Stimulated activated CD8-positive, alpha-beta memory T cell treated with anti-CD3 and anti-CD28 coated beads, Interleukin-15, amount 100 ng/mL, for 4 hours (primary cell): ENCODE data around the gene MYEOV.

Experiments
- DNase-seq, 2 donors: peaks; one replicate each; pipeline ENCODE4 v3.0.0-alpha.2; 2020; ENCODE audit warnings: low read depth in 2 of 2

Gene MYEOV

DNA sequence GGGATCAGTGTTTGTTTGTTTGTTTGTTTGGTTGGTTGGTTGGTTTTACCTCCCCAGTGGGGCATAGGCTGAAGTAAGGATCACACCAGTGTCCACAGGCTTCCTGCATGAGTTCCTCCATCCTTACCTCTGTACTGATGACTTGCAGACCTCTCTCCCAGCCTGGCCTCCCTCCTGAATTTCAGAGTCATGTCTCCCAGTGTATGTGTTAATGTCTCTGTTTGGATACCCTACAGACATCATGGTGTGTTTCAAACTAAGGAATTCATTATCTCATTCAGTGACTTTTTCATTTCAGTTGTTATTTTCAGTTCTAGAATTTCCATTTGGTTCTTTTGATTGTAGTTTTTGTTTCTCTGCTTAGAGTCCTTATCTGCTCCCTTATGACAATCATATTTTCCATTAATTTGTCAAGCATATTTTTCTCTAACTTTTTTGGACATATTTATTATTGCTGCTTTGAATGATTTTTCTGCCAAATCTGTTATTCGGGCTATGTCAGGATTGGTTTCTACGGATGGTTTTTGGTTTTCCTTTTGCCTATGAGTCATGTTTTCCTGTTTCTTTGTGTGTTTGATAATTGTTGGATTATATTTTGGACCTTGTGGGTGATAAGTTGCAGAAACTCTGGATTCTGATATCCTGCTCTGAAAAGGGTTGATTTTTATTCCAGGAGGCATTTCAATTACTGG is 23.6 kb downstream of the MYEOV start:
- no peak for DNase-seq

DNA sequence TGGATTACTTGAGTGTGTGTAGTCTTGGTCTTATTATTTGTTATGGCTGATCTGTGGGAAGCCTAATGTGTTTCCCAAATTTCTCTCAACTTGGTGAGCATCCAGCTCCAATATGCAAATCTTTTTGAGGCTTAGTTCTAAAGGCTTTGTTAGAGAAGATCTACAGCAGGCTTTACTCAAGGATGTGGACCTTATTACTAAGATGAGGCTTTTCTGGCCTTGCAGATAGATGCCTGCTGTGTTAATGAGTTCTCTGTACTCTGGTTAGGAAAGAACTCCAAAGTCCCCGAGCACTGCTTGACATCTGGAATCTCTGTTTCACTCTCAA is 24.1 kb downstream of the MYEOV start:
- DNase-seq, result no peak

DNA sequence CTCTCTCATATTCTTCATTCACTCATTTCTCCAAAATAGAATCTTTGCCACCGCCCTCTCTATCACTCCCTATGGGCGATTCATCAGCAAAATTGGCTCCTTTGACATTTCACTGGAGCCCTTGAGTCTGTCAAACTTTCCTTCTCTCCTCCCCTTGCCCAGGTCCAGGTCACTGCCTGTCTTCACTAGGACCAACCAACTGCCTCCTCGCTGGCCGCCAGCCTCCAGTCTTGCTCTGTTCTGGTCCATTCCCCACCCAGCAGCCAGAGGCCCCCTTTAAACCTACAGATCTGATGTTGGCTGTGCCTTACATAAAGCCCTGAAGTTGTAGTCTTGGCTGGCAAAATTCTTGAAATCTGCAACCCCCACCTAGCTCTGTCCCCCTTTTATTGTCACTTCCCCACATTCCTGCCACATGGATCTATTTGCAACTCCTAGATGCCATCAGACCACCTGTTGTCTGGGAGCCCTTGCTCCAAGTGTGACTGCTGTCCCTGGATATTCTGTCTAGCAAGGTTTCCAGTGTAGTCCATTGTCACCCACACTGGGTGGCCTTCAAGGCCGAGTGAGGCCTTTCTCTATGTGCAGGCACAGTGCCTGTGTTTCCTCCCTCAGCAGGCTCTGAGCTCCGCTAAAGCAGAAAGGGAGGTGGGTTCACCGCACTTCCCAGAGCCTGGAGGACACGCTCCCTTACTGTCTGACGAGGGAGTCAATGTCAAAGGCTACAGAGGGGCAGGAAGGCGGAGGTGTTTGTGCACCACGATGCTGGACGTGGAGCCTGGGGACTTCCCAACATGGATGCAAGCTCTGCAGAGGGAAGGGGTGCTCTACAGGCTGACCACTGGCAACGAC is 25.5 kb downstream of the MYEOV start:
- DNase-seq, result no peak

DNA sequence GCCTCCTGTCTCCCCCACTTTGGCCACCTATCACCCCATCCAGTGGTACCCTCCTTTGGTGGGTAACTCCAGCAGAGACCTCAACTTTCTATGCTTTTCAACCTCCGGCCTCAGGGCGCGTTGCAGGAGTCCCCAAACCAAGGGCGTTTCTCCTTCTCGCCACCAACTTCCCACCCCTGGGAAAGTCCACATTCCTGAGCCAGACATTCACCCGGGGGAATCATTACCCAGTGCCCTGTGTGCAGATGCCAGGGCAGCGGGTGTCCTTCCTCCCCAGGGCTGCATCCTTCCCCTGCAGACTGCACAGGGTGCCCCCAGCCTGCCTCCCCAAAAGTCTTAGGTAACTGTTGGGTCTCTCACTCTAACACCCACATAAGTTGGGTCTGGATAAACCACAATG is 26.4 kb downstream of the MYEOV start:
- DNase-seq, result no peak

DNA sequence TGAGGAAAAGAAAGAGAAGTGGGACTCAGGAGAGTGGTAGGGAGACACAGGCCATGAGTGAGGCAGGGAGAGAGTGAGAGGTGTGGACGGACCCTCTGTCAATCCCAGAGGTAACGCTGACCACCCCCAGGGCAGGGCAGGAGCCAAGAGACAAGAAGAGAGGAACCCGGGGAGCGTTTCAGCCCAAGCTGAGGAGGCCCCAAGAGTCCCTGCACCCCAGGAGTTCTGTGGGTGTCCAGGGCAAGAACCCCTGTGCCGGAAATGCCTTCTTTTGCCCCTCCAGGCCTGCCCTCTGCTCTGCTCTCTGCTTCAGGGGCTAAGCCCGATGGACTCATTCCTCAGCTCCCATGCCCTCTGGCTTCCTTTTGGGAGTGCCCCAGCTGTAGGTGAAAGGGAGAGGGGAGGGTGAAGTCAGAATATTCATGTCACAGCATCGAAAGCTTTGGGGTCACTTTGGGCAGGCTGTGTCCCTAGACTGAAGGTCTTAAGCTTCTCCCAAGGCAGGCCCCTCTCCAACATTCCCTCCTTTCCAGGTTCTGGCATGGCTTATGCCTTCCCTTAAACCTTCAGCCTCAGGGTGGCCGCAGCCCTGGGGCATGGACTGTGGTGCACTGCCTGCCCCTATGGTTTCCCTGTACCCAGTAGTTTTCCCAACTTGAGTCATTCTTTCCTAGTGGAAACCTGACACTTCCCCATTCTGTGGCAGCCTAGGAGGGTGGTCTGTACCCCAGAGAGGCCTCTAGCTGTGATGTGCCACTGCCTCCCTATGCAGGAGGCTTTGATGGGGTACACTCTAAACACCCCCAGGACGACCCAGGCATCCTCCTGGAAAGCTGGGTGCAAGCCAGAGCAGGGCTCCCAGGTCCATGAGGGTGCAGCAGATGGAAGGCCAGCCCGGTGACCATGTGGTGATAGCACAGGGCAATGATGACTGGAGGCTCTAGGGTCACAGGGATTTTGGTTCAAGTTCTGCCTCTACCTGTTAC is 27.1 kb downstream of the MYEOV start:
- DNase-seq, result no peak

DNA sequence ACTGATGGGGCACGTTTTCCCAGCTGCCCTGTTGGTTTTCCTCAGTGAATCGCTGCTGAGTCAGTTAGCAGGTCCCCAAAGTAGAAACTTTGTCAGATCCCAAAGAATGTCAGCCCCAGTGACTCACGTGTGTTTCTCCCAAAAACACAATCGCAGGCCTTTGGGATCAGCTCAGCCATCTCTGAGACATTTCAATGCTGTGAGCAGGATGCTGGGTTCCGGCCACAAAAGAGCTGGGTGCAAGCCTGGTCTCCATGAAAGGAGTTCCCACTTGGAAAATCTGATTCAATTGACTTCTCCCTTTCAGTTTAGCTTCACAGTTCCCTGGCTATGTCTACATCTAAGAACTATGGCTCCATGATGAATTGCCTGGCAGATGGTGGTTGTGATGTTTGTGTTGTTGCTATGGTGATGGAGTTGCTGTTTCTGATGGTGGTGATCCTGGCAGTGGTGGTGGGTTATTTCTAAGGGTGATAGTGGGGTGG is 28.0 kb downstream of the MYEOV start:
- no peak for DNase-seq

DNA sequence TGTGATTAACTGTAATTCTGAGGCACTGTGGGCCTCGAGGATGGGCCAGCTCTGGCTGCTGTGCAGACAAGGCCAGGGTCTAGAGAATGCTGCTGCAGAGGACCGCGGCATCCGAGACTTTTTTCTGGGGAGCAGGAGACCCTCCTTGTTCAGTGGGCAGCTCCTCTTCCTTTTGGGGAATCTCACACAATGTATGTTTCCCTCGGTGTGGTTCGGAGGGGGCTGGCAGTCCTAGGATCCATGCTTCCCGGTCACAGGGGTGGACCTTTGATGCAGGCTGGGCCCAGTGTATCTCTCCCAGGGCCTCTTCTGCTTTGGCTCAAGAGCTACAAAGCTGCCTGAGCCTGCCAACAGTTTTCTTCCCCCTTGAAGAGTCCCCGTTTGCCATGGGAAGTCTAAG is 31.5 kb downstream of the MYEOV start:
- no peak for DNase-seq

DNA sequence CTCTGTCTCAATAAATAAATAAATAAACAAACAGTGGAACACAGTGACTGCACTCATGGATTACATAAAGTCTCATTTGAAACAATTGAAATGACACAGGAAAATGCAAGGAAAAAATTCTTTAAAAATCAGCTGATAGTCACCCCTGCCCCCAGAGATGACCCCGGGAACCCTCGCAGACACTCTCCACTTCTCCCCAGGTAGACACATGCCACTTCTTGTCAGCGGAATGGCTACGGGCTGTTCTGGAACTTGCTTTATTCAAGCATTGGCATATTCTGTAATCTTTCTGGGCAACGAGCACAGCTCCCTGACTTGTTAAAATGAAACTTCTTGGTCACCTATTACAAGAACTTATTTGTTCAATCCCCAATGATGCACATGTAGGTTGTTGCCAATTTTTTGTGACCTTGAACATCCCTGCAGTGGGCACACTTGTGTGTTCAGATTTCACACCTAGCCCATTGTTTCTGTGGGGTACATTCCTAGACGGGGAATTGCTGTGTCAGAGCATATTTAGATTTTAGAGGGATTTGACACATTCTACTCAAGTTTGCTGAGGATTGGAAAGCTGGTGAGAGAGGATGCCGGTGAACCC is 32.8 kb downstream of the MYEOV start:
- DNase-seq, result no peak

DNA sequence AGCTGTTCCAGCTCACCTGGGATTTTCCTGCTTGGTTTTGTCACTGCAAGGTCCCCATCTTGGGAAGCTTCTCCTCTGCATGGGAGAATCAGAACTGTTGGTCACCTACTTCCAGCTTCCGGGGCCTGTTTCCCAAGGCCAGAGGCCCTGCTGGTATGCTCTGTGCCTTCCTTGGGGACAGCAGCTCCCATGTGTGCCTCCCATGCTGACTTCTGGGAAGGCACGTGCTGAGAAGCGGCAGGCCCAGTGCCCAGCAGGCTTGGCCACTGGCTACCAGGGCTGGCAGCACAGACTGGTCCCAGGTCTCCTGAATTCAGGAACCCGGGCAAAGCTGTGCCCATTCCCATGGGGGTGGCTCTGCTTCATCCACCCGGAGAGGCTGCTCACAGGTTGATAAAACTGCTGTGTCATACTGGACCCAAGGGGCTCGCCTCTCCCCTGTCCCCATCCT is 33.8 kb downstream of the MYEOV start:
- no peak for DNase-seq

DNA sequence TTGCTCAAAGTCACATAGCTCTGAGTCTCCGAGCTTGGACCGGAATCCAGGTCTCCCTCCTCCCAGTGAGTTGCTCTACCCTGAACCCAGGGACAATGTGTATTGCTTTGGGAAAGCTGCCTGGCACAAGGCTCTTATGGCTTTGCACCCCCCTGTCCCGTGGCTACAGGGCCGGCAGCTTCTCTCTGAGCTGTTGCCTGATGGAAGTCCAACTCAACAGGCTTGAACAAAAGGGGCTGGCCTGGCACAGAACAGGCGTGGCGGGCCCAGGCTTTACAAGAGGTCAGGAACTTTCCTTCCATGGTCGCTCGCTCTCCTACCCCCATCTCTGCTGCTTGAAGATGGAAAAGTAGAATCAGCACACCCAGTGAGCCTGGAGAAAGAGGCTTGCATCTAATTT is 34.3 kb downstream of the MYEOV start:
- no peak for DNase-seq

DNA sequence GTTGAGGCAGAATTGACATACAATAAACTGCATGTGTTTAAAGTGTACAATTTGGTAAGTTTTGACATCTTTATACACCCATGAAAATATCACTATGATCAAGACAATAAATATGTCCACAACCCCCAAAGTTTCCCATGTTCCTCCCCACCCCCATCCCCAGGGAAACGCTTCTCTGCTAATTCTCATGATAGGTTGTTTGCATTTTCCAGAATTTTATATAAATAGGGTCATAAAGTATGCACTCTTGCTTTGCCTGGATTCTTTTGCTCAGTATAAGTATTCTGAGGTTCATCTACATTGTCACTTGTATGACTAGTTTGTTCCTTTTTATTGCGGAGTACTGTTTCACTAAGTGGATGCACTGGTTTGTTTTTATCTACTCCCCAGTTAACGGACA is 35.6 kb downstream of the MYEOV start:
- DNase-seq, result no peak

DNA sequence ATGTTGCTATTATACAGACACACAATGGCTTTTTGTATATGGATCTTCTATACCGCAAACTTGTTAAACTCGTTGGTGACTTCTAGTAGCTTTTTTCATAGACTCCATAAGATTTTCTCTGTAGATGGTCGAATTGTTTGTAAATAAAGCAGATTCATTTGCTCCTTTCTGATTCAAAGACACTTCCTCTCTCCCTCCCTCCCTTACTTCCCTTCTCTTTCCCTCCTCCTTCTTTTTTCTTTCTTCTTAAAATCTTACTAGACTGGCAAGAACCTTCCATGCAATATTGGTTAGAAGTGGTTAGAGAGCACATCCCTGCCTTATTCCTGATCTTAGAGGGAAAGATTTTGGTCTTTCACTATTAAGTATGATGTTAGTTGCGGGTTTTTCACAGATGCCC is 36.4 kb downstream of the MYEOV start:
- no peak for DNase-seq

DNA sequence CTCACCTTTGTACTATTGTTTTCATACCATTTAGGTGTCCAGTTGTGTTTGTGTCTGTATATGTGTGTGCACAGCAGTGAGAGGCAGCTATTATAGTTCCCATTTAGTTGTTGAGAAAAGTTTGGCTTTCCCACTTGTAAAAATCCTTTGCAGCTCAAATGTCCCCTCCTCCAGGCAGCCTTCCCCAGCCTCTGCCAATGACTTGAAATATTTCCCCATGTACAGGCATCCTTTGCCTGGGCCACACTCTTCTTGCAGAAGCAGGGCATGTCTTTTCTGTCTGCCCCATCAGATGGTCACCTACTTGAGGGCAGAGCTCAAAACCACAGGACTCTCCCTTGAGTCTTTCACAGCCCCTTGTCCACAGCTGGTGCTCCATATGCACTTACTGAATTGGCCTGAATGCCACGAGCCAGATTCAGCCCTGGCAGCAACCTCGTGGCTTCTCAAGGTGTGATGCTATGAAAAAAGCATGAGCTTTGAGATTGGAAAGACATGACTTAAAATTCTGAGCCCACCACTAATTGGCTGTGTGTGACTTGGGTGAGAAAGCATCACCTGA is 39.3 kb downstream of the MYEOV start:
- DNase-seq, result no peak

DNA sequence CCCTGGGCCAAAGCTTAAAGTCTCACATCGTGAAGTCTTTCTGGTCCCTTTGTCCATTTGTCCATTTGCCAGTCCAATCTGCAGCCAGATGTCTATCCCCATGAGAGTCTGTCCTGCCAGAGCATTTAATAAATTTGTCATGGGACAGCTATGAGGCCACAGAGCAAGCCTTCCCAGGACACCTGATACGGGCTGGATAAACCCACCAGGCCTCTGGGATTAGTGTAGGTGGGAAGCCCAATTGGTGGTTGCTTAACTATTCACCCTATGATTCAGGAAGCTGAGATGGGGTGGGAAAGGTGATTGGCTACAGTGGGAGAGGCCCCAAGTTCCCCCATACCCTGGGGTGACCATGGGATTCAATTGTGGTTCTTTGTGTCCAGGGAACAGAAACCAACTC is 39.9 kb downstream of the MYEOV start:
- DNase-seq, result no peak

DNA sequence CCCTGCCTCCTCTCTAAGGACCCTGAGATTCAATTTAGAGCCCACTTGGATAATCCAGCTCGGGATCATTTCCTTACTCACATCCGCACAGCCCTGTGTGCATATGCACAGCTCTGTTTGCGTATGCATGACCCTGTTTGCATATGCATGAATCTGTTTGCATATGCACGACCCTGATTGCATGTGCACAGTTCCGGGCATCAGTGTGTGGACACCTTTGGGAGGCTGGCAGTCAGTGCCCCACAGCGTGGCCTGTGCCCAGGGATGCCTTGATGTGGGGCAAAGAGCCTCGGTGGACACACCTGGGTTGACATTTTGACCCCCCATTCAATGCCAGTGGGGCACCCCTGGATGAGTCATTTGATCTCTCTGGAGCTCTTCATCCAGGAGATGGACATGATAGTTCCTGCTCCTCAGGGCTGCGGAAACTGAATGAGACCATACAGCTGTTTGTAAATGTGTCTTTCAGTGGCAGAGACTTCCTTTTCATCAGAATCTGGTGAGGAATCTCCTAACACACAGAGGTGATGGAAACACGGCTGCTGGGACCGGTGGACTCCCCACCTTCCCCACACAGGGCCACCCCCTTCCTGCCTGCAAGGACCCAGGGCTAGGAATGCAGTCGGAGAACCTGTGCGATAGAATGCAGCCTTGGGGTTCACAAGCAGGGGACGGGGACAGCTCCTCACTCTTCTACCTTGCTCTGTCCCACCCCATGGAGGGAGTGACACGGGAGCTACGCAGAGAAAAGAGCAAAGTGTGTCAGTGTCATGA is 41.2 kb downstream of the MYEOV start:
- no peak for DNase-seq

DNA sequence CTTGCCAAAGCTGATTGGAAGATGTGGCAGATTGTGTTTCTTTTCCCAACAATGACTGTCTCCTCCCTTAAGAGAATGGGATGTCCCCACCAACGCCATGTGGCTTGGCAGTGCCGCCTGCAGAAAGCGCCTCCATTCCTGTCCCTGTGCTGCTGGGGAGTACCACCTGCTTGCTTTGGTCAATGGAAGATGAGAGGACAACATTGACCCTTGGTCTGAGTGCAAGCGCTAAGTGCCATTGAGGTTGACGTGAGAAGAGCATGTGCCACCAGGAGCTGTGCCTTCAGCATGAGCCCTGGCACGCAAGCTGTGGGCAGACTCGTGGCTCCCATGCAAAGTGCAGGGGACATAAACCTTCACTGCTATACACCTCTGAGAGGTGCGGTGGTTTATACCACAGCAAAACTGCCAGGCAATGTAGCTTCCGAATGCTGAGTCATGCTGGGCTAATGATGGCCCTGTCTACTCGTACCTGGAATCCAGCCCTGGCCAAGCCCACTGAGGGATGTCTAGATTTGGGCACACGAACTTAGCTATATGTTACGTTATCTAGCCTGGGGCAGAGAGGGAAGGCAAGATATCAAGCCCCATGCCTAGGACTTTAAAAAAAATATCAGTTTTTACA is 41.9 kb downstream of the MYEOV start:
- no peak for DNase-seq

DNA sequence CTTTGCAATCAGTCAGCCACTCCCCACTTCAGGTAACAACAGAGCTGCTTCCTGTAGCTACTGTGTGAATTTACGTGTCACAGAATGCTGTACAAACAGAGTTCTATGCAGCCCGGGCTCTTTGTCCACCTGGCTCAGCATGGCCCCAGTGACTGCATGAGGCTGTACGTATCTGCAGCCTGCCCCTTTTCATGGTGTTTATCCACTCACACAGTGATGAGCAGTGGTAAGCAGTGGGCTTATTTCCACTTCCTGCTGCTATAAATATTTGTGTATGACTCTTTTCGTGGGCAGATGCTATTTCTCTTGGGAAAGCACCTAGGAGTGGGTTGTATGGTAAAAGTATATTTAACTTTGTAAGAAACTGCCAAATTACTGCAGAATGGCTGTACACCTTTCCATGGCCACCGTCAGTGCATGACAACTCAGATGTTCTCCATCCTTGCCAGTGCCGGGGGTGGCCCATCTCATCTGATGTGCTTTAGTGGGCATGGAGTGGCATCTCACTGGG is 43.3 kb downstream of the MYEOV start:
- DNase-seq, result peak in 1 of 2 donors; percentile 50

DNA sequence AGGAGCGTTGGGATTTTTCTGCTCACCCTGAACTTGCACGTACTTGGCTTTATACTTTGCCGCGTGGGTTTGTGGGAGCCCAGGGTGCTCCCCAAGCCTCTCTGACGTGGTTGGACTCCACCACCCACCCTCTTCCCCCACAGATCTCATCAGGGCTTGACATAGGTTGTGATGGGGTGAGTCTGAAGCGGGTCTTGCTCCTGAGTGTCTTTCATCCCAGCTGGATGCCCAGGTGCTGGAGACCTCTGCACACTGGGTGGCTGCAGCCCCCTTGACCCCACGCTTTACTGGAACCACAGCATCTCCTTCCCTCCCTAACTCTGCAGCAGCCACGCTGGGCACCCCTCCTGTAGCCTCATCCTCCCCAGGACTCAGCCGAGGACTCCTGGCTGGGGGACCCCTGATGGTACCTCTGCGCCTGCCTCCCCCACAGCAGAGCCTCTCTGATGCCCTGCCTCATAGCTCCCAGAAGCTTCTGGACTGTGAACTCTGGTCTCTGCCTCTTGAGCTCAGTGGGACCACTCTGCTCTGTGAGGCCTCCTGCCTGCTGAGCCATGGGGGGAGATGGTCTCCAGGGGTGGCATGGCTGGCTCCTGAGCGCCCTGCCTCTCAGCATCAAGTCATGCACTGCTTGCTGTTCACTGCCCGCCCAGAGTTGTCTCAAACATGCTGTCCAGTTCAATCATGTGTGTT is 45.2 kb downstream of the MYEOV start:
- DNase-seq, result no peak

DNA sequence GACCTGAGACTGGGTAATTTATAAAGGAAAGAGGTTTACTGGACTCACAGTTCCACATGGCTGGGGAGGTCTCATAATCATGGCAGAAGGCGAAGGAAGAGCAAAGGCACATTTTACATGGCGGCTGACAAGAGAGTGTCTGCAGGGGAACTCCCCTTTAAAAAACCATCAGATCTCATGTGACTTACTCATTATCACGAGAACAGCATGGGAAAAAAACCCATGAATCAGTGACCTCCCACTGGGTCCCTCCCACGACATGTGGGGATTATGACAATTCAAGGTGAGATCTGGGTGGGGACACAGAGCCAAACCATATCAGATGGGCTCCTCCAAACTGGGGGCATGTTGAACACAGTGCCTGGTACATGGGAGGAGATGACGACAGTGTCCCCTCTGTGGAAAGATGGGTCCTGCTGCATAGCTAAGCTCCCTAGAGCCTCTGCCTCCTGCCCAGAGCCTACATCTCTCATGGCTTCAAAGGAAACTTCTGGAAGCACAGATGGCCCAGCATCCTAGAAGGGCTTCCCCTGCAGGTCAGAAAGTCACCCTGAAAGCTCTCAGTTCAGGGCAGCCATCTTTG is 46.1 kb downstream of the MYEOV start:
- DNase-seq, result no peak
